ENCODE results near the gene CDRT4.

The CDRT4 gene

DNA sequence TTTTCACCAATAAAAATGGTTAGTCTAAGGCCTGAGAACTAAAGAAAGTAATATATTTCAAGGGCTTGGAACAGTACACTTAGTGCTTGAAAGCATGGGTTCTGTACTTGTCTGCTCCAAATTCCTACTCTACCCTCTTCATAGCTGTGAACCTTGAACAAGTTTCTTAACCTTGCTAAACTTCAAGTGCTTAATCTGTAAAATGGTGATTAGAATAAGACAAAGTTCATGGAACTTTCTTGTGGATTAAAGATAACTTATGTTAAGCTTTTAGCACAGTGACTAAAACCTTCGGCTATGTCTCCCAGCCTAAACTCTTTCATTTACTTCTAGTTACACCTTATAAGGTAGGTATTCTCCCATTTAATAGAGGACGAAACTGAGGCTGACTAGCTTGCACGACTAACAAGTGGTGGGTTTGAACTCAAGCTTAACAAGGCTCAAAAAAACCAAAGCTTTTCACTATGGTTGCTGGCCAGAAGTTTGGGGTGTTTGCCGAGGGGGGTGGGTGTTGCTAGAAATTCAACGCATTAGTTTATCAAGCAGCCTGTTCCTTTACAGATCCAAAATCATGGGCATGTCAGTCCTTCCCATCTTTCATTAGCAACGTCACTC, 28.8 kb downstream of the CDRT4 start:
- no peak overlapping the region for H3K4me3 ChIP-seq (ENCODE audit: low read depth, low read length)
- CTCF ChIA-PET, result interaction anchor here (1.1 kb wide), 1 partner anchor 175 kb away, joined by 3 read pairs; no protein-coding TSS in a partner anchor
- POLR2A ChIA-PET, result no interaction called here
- TF ChIP-seq, protein P1, sequence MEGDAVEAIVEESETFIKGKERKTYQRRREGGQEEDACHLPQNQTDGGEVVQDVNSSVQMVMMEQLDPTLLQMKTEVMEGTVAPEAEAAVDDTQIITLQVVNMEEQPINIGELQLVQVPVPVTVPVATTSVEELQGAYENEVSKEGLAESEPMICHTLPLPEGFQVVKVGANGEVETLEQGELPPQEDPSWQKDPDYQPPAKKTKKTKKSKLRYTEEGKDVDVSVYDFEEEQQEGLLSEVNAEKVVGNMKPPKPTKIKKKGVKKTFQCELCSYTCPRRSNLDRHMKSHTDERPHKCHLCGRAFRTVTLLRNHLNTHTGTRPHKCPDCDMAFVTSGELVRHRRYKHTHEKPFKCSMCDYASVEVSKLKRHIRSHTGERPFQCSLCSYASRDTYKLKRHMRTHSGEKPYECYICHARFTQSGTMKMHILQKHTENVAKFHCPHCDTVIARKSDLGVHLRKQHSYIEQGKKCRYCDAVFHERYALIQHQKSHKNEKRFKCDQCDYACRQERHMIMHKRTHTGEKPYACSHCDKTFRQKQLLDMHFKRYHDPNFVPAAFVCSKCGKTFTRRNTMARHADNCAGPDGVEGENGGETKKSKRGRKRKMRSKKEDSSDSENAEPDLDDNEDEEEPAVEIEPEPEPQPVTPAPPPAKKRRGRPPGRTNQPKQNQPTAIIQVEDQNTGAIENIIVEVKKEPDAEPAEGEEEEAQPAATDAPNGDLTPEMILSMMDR (IDR thresholded peaks at IDR 0.05; ENCODE audit: insufficient read depth, low read length, missing control alignments), result no peak
- no peak for DNase-seq (ENCODE audit: low read depth, low spot score)

DNA sequence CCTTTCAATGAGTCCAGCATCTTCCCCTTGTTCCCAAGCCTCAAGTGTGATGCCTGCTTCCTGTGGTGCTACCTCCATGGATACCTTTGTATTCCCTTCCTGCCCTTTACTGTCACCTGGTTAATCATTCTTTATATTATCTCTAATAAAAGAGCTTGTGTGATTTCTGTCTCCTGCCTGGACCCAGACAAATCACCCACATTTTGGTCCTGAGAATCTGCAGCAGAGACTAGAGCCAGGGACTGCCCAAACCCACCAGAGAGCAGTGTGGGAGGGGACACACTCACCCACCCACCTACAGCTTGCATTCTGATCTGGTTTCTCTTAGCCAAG, 30.2 kb downstream of the CDRT4 start:
- POLR2A ChIA-PET, result no interaction called here
- no peak for DNase-seq (ENCODE audit: low read depth, low spot score)
- TF ChIP-seq, protein P1 (IDR thresholded peaks at IDR 0.05; ENCODE audit: insufficient read depth, low read length, missing control alignments), result no peak
- no peak overlapping the region for H3K4me3 ChIP-seq (ENCODE audit: low read depth, low read length)
- CTCF ChIA-PET, result interaction anchor here (1.3 to 1.4 kb wide), 2 partner anchors 17 to 31 kb away, joined by 3 to 4 read pairs; no protein-coding TSS in a partner anchor

DNA sequence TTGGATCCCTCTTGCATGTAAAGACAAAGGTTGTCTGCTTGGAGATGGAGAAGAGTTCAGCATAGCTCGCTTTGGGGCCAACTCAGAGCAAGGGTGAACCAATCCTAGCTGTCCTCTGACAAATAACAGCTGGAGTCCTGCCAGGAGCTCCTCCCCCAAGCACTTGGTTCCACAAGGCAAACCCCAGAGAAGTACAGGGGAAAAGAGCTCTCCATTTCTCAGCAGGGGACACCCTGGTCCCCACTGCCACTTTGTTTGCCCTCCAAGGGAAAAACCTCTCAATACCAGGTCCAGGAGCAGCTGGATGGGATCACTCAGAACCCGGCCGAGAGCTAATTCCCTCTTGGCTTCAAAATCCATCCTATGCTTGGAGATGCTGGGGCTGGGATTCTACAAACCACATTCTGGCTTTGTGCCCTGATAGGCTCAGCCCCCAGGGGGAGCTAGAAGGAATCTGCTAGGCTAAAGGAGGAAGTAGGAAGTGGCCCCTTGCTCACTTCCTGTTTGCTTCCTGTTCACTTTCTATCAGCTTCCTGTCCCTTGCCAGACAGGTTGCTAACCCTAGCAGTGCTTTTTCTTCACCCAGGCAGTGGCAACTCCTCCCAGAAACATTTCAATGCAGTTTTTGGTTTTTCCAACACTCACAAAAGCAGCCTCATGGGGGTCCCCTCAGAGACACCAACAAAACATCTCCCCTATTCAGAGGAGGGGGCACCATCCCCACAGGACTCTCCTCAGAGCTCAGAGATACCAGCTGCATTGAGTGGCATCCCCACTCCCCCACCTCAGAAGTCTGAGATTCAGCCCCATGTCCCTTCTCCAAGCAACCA, 30.7 kb downstream of the CDRT4 start:
- ChIA-PET CTCF (interaction anchor here (1.0 to 1.4 kb wide), 4 partner anchors 18 to 180 kb away, joined by 3 to 4 read pairs (median 3); no protein-coding TSS in a partner anchor), POLR2A (no interaction called here)
- TF ChIP-seq, protein P1 (IDR thresholded peaks at IDR 0.05; ENCODE audit: insufficient read depth, low read length, missing control alignments), result no peak
- no peak overlapping the region for H3K4me3 ChIP-seq (ENCODE audit: low read depth, low read length)
- DNase-seq (ENCODE audit: low read depth, low spot score), result no peak

DNA sequence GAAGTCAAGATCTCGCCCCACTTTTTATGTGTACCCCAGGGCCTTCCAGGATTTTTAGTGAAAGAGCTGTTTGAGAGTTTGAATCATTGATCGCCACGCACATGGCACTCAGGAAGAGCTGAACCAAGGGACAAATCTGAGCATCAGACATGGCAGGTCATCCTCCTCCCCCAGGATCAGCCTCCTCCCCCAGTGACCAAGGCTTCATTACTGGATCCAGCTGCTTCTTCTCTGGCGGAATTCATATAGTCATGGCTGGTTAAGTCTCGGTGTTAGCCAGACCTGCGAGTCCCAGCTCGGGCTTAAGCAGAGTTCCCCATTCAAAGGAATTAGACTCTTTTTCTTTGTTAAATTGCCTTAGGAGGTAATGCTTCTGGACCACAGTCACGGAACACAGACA, 32.5 kb downstream of the CDRT4 start:
- TF ChIP-seq, protein P1 (IDR thresholded peaks at IDR 0.05; ENCODE audit: insufficient read depth, low read length, missing control alignments), result no peak
- DNase-seq (ENCODE audit: low read depth, low spot score), result no peak
- no peak overlapping the region for H3K4me3 ChIP-seq (ENCODE audit: low read depth, low read length)
- ChIA-PET CTCF (interaction anchor here (0.7 kb wide), 1 partner anchor 10 kb away, joined by 3 read pairs; no protein-coding TSS in a partner anchor), POLR2A (no interaction called here)

DNA sequence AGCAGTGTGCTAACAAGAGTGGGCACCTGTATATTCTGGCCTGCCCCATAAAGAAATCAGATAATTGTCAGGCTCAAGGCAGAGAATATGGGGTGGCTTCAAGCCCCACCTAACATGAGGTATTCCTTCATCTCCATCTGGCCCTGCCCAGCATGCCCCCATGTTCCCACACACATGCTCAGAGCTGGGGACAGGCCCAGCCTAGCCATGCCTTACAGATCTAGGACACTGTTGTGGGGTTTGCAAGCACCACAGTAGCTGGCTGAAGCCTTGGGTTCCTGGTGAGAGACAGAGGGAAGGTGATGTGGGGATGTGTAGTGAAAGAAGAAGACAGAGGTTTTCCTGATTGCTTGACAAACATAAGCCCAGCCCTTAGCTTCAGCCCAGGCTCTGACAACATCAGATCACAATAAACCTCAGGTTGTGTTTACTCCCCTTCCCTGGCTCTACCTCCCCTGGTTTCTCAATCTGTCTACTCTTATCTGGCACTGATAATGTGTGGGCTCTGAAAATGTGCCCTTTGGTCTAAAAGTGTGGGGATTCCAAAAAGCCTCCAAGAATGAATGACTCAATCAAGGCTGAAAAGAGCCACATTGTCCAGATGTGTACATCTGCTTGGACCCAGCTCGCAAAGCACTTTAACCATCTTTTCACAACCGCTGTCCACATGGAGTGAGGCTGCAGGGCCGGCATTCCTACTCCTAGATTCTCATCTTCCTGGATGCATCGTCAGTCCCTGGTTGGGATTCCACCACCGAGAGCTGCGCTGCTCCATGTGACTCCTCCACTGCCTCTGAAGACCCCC, 34.4 kb downstream of the CDRT4 start:
- DNase-seq (ENCODE audit: low read depth, low spot score), result no peak
- ChIA-PET CTCF (interaction anchor here (0.7 to 1.2 kb wide), 2 partner anchors 15 to 101 kb away, joined by 3 to 4 read pairs; no protein-coding TSS in a partner anchor), POLR2A (no interaction called here)
- TF ChIP-seq, protein P1 (IDR thresholded peaks at IDR 0.05; ENCODE audit: insufficient read depth, low read length, missing control alignments), result no peak
- H3K4me3 ChIP-seq (ENCODE audit: low read depth, low read length), result no peak overlapping the region

Measured in AG04449 (cell line).